NCI-H2029 treated with DMSO at 0.1 percent for 48 hours (cell line): ENCODE data around the gene GIMAP5.

ENCODE experiments used
- DNase-seq: peaks from one replicate; lab custom pipeline; 2025; lab: John Stamatoyannopoulos, UW

The GIMAP5 gene

DNA sequence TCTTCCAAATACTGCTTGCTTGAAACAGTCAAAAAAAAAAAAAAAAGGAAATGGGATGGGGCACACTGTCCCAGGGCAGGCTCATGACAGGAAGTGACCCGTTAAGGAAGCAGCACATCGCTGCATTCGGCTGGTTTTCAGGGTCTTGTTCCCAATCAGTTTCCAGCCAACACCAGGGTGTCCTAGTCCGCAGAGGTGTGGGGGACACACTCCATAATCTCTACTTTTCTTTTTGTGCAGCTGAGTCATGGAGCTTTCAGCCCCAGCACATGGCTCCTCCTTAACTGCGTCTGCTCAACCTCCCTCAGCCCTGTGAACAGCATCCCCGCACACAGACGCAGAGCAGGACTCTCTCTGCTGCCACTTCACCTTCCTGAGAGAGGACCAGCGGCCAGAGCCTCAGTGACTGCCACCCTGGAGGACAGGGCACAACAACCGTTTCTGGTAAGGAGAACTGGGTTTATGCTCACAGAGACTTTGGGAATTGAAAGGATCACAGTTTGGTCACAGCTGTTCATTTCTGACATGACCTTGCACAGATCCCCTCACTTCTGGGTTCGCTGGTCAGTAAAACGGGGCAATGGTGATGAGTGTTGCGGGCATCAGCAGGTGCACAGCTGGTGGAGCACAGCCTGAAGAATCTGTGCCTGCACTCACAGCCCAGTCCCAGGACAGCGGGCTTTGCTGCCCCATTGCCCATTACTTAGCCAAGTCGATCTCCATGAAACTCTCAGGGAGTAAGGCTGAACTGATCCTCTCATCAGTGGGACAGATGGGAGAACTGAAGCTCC lies at the start of gene GIMAP5:
GIMAP5 (plus strand) TSS at position 154 of the 791 bp plus-strand sequence. CDS start 3,467 bp downstream, outside the sequence.
- no peak for DNase-seq

DNA sequence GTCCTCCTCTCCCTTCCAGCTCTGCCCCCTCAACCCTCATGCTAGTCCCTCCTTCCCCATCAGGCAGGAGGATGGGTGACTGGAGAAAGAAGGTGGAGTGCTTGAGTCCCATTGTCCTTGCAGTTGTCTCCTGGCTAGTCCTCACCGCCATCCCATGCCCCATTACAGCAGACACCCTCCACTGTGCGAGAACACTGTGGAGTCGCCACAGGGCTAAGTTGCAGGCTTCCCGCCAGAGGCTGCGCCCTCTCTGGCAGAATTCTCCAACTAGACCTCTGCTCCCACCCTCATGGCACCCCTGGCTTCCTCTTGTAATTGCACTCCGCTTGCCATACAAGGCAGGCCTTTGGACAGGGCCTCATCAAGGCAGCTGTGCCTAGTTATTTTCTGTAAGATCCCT lies 48.6 kb upstream of the GIMAP5 start:
- no peak for DNase-seq

DNA sequence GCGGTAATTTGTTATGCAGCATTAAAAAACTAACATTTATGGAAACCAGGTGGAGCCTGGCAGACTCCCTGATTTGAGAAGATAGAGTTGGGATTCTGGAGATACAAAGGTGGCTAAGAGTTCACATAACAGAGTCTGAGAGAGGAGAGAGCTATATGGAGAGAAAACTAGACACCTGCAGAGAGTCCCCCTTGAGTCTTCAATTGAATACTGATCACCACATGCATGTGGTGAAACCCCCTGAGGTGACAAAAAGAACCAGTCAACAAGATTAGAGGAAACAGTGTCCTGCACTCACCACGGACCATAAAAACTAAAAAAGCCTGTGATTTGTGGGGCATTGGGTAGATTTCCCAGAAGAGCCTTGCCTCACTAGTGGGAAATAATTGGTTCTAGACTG lies 41.6 kb upstream of the GIMAP5 start:
- no peak for DNase-seq

GRCh38 chr7:150703209-150703608 lies 34.0 kb upstream of the GIMAP5 start:
- no peak for DNase-seq

GRCh38 chr7:150715293-150715692 lies 21.9 kb upstream of the GIMAP5 start:
- no peak for DNase-seq

DNA sequence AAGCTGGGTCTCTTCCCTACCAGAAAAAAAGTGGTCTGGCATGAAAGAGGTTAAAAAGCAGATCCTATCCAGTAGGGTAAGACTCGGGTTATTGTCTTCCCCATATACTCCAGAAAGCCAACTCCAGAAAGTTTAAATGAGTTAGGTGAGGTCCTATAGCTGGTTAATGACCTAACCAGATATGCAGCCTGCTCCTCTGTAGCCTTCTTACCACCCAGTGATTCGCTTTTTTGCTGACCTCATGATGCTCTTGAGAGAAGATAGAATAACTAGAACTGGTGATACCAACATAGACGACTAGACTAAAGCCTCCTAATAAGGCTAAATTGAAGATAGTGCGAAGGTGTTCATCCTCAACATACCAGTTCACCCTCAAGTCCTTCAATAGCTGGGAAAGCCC lies 21.5 kb upstream of the GIMAP5 start:
- no peak for DNase-seq

GRCh38 chr7:150716368-150716767 lies 20.9 kb upstream of the GIMAP5 start, which contains the start of gene GIMAP1:
Gene GIMAP1 (plus strand): TSS chr7:150716613. CDS start chr7:150719048, 2,435 bp downstream.
- DNase-seq: no peak

- DNase-seq: no peak
Observed at GRCh38 chr7:150716939-150717338, 20.3 kb upstream of the GIMAP5 start.

DNA sequence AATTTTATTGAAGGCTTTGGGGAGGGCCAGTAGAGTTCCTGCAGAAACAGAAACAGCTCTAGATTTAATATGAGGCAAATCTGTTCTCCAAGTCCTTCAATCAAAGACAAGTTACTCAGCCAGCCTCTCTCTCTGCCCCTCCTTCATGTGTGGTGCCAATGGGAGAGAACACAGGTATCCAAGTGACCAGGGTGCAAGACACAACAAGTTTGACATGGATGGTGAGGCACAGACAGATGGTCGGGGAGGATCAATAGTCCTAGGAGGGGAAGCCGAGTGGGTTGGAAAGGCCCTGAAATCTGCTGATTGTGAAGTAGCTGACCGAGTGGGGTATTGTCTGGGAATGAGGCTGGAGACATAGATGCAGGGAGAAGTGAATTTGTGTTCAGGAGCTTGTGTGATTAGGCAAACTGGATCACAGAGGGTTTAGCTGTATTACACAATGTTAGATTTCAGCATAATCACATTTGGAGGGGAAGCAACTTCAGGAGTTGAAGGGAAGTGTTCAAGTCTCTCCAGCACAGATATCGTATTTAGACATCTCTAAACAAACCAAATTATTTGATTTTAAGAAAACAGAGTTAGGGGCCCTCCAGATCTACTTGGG lies 19.3 kb upstream of the GIMAP5 start:
- DNase-seq: no peak

GRCh38 chr7:150719436-150719835 lies 17.8 kb upstream of the GIMAP5 start:
- DNase-seq: no peak

GRCh38 chr7:150719960-150720891 lies 17.0 kb upstream of the GIMAP5 start:
- no peak for DNase-seq

DNA sequence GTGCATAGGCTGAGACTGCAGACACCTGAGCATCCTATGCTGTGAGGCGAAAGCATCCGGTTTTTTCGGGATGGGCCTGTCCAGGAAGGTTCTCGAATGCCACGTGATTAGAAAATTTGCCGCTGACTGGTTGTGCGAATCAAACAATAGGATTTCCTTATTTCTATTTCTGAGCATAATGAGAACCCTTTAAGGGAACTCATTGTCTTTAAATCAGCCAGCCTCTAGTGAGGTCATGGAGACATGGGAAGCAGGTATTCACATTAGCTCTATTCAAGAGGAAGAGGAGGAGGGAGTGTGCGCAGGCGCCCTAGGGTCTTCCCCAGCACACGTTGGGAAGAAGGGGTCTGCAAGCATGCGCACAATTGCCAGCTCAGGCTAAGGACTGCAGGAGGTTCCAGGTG lies 15.2 kb upstream of the GIMAP5 start:
- no peak for DNase-seq

DNA sequence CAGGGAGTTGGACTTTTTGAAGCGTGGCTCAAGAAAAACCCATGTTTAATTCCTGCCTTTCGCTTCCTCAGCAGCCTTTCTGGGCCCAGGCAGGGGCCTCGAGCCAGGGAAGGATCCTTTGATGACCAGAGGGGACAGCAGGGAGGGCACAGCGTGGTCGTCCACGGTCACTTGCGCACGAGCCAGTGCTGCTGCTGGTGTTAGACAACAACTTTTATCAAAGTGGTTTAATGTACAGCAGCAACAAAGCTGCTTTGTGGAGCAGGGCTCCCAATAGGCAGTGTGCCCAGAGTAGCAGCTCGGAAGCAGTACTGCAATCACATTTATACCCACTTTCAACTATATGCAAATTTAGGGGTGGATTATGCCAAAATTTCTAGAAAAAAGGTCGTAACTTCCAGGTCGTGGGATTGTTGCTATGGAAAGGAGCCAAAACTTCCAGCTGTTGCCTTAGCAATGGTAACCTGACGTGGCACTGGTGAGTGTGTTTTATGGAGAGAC lies 14.7 kb upstream of the GIMAP5 start:
- no peak for DNase-seq

GRCh38 chr7:150723467-150723866 lies 13.8 kb upstream of the GIMAP5 start:
- no peak for DNase-seq

GRCh38 chr7:150727381-150727780 lies 9.8 kb upstream of the GIMAP5 start:
- no peak for DNase-seq

GRCh38 chr7:150728011-150728410 lies 9.2 kb upstream of the GIMAP5 start:
- DNase-seq: no peak

GRCh38 chr7:150728609-150729008 lies 8.6 kb upstream of the GIMAP5 start:
- DNase-seq: no peak

DNA sequence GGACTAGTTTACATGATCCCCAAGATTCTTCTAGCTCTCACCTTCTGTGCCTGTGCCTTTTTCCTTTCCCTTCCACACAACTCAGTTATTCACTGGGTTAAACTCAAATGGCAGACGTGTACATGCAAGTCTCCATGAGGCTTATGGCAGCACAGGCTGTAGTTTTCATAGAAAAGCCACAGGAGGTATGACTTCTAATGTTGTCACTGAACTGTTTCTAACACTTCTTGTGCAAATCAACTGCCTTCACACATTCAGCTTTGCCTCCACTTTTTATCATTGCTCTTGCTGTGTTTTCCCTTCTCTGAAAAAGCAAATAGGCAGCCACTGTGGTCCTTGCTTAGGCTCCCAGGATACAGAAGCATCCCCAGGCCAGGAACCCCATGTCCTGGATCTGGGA lies 5.3 kb upstream of the GIMAP5 start:
- DNase-seq: no peak

GRCh38 chr7:150732786-150733481 lies 4.3 kb upstream of the GIMAP5 start:
- no peak for DNase-seq

- no peak for DNase-seq
Observed at GRCh38 chr7:150733482-150734095, 3.6 kb upstream of the GIMAP5 start.

- no peak for DNase-seq
Observed at GRCh38 chr7:150734254-150734653, 3.0 kb upstream of the GIMAP5 start.
